Neural cell (in vitro differentiated cells): ENCODE results near the gene PAWR.

ENCODE experiments used
- EP300 ChIP-seq: fragments of 450-650 bp; conservative IDR thresholded peaks from 2 replicates; pipeline ENCODE4 v1.6.1; 2014; ENCODE audit warnings: antibody characterized with exemption, mild to moderate bottlenecking, moderate library complexity; ENCODE audit not compliant: poor library complexity, severe bottlenecking
- EZH2 ChIP-seq: fragments of 200-600, 300-800 bp; shearing (Covaris generic), sonication (generic); IDR thresholded peaks from 2 replicates; pipeline ENCODE4 v1.6.1; 2014; ENCODE audit warnings: antibody characterized with exemption, low read length, borderline replicate concordance, mild to moderate bottlenecking; ENCODE audit not compliant: insufficient read depth, poor library complexity, severe bottlenecking
- MXI1 ChIP-seq: fragments of 450-650 bp; conservative IDR thresholded peaks from 2 replicates; pipeline ENCODE4 v1.6.1; 2014; ENCODE audit warnings: antibody characterized with exemption, mild to moderate bottlenecking; ENCODE audit not compliant: poor library complexity, severe bottlenecking
- POLR2AphosphoS5 ChIP-seq: IDR thresholded peaks from 2 replicates; pipeline ENCODE4 v1.6.1; 2012
- RAD21 ChIP-seq: fragments of 450-650 bp; conservative IDR thresholded peaks from 2 replicates; pipeline ENCODE4 v1.6.1; 2014; ENCODE audit warnings: antibody characterized with exemption, mild to moderate bottlenecking, moderate library complexity
- SMC3 ChIP-seq: fragments of 450-650 bp; conservative IDR thresholded peaks from 2 replicates; pipeline ENCODE4 v1.6.1; 2014; ENCODE audit warnings: antibody characterized with exemption, mild to moderate bottlenecking, moderate library complexity; ENCODE audit not compliant: poor library complexity
- TF ChIP-seq, protein P1 (sequence below): fragments of 450-650 bp; IDR thresholded peaks from 2 replicates; pipeline ENCODE4 v1.5.1; 2014; ENCODE audit warnings: antibody characterized with exemption, mild to moderate bottlenecking, moderate library complexity; ENCODE audit not compliant: poor library complexity, severe bottlenecking
- TF ChIP-seq, protein P2 (sequence below): IDR thresholded peaks from 2 replicates; pipeline ENCODE4 v1.6.1; 2012; ENCODE audit warnings: borderline replicate concordance

DNA sequence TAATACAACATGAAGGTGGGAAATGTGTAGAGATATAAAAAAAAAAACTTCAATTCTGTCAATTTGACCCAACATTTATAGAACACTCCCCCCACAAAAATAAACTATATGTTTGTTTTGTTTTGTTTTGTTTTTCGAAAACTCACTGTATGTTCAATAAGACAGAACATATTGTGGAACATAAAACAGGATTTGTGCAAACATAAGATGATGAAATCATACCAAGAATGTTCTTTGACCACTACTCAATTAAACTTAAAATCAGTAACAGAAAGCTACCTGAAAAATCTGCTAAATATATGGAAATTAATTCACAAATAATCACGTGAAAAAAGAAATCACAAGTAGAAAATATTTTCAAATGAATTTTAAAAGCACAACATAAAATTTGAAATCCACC is 61.2 kb downstream of the PAWR start:
- TF ChIP-seq, protein P1, sequence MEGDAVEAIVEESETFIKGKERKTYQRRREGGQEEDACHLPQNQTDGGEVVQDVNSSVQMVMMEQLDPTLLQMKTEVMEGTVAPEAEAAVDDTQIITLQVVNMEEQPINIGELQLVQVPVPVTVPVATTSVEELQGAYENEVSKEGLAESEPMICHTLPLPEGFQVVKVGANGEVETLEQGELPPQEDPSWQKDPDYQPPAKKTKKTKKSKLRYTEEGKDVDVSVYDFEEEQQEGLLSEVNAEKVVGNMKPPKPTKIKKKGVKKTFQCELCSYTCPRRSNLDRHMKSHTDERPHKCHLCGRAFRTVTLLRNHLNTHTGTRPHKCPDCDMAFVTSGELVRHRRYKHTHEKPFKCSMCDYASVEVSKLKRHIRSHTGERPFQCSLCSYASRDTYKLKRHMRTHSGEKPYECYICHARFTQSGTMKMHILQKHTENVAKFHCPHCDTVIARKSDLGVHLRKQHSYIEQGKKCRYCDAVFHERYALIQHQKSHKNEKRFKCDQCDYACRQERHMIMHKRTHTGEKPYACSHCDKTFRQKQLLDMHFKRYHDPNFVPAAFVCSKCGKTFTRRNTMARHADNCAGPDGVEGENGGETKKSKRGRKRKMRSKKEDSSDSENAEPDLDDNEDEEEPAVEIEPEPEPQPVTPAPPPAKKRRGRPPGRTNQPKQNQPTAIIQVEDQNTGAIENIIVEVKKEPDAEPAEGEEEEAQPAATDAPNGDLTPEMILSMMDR, result no peak
- no peak for TF ChIP-seq RAD21
- no peak for TF ChIP-seq EZH2
- no peak for TF ChIP-seq POLR2AphosphoS5
- TF ChIP-seq, protein P2, sequence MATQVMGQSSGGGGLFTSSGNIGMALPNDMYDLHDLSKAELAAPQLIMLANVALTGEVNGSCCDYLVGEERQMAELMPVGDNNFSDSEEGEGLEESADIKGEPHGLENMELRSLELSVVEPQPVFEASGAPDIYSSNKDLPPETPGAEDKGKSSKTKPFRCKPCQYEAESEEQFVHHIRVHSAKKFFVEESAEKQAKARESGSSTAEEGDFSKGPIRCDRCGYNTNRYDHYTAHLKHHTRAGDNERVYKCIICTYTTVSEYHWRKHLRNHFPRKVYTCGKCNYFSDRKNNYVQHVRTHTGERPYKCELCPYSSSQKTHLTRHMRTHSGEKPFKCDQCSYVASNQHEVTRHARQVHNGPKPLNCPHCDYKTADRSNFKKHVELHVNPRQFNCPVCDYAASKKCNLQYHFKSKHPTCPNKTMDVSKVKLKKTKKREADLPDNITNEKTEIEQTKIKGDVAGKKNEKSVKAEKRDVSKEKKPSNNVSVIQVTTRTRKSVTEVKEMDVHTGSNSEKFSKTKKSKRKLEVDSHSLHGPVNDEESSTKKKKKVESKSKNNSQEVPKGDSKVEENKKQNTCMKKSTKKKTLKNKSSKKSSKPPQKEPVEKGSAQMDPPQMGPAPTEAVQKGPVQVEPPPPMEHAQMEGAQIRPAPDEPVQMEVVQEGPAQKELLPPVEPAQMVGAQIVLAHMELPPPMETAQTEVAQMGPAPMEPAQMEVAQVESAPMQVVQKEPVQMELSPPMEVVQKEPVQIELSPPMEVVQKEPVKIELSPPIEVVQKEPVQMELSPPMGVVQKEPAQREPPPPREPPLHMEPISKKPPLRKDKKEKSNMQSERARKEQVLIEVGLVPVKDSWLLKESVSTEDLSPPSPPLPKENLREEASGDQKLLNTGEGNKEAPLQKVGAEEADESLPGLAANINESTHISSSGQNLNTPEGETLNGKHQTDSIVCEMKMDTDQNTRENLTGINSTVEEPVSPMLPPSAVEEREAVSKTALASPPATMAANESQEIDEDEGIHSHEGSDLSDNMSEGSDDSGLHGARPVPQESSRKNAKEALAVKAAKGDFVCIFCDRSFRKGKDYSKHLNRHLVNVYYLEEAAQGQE, result no peak
- TF ChIP-seq MXI1, result no peak
- TF ChIP-seq EP300, result no peak
- TF ChIP-seq SMC3, result no peak
